Measurements from ENCODE around the gene FAXC. TPM values are rescaled to one million over a fixed set of nuclear protein-coding genes. Genes with fewer than 3 reads are reported as not detected.

FAXC gene
- total RNA-seq, 1 donor from 2014 or later = 2.2 TPM

DNA sequence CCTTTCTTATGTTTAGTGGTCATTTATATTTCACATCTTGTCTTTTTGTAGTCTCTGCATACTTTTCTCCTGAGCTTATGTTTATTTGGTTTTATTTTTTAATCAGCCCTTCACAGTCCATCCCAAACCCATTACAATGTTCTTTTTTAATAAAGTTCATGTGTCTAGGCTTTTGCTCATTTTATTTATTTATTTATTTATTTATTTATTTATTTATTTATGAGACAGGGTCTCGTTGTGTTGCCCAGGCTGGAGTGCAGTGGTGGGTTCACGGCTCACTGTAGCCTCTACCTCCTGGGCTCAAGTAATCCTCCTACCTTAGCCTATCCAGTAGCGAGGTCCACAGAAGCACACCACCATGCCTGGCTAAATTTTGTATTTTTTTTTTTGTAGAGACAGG is 41.4 kb upstream of the FAXC start:
- Mint-ChIP-seq H3K36me3 (ENCODE audit: low read depth, unreplicated experiment) (no peaks in the 10 kb centered on the region), H3K9me3 (ENCODE audit: unreplicated experiment) (no peaks in the 10 kb centered on the region), H3K27ac (ENCODE audit: unreplicated experiment) (no peak overlapping the region), H3K4me1 (ENCODE audit: unreplicated experiment) (no peaks in the 10 kb centered on the region), H3K27me3 (ENCODE audit: unreplicated experiment) (no peaks in the 10 kb centered on the region), H3K4me3 (ENCODE audit: unreplicated experiment) (no peak overlapping the region)
- no peak for DNase-seq (ENCODE audit: low spot score)
- no peak for TF ChIP-seq CTCF (IDR thresholded peaks at IDR 0.05; ENCODE audit: unreplicated experiment)

DNA sequence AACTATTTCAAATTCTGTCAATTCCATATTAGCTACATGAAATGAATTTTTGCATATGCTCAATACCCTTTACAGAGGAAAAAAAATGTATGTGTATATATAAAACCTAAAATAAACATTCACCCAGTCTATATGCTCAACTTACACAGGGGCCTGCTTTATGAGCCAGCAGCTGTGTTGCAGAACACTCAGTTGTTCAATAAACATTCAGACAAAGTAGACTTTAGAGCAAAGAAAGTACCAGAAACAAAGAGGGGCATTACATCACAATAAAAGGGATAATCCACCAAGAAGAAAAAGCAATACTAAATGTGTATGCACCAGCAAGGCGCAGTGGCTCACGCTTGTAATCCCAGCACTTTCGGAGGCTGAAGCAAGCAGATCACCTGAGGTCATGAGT is 35.0 kb upstream of the FAXC start:
- Mint-ChIP-seq H3K27ac (ENCODE audit: unreplicated experiment) (no peak overlapping the region), H3K4me1 (ENCODE audit: unreplicated experiment) (peaks cover 4% of the 10 kb centered on the region), H3K36me3 (ENCODE audit: low read depth, unreplicated experiment) (no peaks in the 10 kb centered on the region)

DNA sequence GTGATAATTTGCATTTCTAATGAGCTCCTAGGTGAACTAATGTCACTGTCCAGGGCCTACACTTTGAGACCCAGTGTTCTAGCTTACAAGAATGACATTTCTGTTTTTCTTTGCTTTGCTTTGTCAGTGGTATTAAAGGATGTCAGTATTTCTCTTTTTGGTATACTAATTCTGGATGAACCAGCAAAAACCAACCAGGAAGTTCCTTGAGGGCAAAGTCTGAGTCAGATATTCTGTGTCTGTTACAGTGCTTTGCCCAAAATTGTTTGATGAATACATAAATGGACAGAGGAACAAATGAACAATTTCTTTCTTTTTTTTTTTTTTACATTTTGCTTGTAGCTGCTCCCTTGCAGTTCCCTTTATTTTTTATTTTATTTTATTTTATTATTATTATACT is 29.2 kb upstream of the FAXC start:
- DNase-seq (ENCODE audit: low spot score) = no peak
- no peaks in the 10 kb centered on the region for H3K9me3 Mint-ChIP-seq (ENCODE audit: unreplicated experiment)
- peaks cover 4% of the 10 kb centered on the region for H3K4me1 Mint-ChIP-seq (ENCODE audit: unreplicated experiment)
- H3K36me3 Mint-ChIP-seq (ENCODE audit: low read depth, unreplicated experiment) = no peaks in the 10 kb centered on the region
- H3K27ac Mint-ChIP-seq (ENCODE audit: unreplicated experiment) = no peak overlapping the region
- no peak for TF ChIP-seq CTCF (IDR thresholded peaks at IDR 0.05; ENCODE audit: unreplicated experiment)
- H3K27me3 Mint-ChIP-seq (ENCODE audit: unreplicated experiment) = no peaks in the 10 kb centered on the region
- H3K4me3 Mint-ChIP-seq (ENCODE audit: unreplicated experiment) = no peak overlapping the region

More for the DNA sequence above, 35.0 kb upstream of the FAXC start:
- Mint-ChIP-seq H3K27me3 (ENCODE audit: unreplicated experiment) (no peaks in the 10 kb centered on the region), H3K9me3 (ENCODE audit: unreplicated experiment) (no peaks in the 10 kb centered on the region), H3K4me3 (ENCODE audit: unreplicated experiment) (no peak overlapping the region)
- DNase-seq (ENCODE audit: low spot score) = no peak
- no peak for TF ChIP-seq CTCF (IDR thresholded peaks at IDR 0.05; ENCODE audit: unreplicated experiment)

DNA sequence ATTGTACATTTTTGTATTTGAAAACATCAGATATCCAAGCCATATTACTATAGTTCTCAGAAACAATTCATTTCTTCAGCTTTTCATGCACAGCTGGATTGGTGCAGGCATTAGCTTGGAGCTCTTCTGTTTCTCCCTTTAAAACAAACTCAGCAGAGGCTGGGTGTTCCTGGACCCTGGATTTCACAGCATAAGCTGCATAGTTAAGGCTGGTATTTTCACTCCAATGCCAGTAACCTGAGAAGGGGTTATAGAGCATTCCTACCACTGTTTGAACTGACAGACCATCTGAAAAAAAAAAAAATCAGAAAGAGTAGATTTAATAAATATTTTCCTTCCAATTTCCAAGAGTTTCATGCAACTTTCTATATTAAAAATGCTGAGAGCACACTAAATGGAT is 20.1 kb upstream of the FAXC start:
- Mint-ChIP-seq H3K27ac (ENCODE audit: unreplicated experiment) (no peak overlapping the region), H3K36me3 (ENCODE audit: low read depth, unreplicated experiment) (no peaks in the 10 kb centered on the region), H3K4me1 (ENCODE audit: unreplicated experiment) (no peaks in the 10 kb centered on the region), H3K4me3 (ENCODE audit: unreplicated experiment) (no peak overlapping the region), H3K27me3 (ENCODE audit: unreplicated experiment) (peaks cover 1% of the 10 kb centered on the region), H3K9me3 (ENCODE audit: unreplicated experiment) (no peaks in the 10 kb centered on the region)
- no peak for TF ChIP-seq CTCF (IDR thresholded peaks at IDR 0.05; ENCODE audit: unreplicated experiment)
- no peak for DNase-seq (ENCODE audit: low spot score)

DNA sequence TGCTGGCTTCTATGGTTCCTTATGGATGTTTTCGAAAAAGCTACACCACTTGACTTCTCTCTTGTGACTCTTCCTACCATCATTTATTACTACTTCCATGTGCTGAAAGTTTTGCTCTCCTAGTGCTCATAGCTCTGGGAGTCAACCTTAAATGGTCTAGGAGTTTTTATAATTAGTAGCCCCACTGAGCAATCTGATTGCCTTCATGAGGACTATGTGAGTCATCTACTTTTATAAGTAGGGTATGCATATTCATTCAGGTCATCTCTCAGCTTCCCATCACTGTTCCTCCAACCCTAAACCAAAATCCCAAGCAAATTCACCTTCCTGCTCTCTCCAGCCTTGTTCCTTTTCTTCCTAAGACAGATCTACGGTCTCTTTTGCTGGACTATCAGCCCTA is 17.4 kb upstream of the FAXC start:
- H3K9me3 Mint-ChIP-seq (ENCODE audit: unreplicated experiment) = no peaks in the 10 kb centered on the region
- no peaks in the 10 kb centered on the region for H3K4me1 Mint-ChIP-seq (ENCODE audit: unreplicated experiment)
- no peak overlapping the region for H3K27ac Mint-ChIP-seq (ENCODE audit: unreplicated experiment)
- TF ChIP-seq CTCF (IDR thresholded peaks at IDR 0.05; ENCODE audit: unreplicated experiment) = no peak
- H3K4me3 Mint-ChIP-seq (ENCODE audit: unreplicated experiment) = no peak overlapping the region
- H3K36me3 Mint-ChIP-seq (ENCODE audit: low read depth, unreplicated experiment) = no peaks in the 10 kb centered on the region
- no peak for DNase-seq (ENCODE audit: low spot score)
- H3K27me3 Mint-ChIP-seq (ENCODE audit: unreplicated experiment) = no peaks in the 10 kb centered on the region
